H1 (cell line): Measurements from ENCODE around the gene ACACA. TPM values are rescaled to one million over a fixed set of nuclear protein-coding genes. Genes with fewer than 3 reads are reported as not detected.

Experiments
- GTF2F1 ChIP-seq: IDR thresholded peaks from 2 replicates; pipeline ENCODE4 v1.6.1; 2012; ENCODE audit warnings: low read depth, low read length, improper control_type of control experiment, borderline replicate concordance
- HDAC6 ChIP-seq: IDR thresholded peaks from one replicate; pipeline ENCODE4 v1.7.1; 2012; ENCODE audit warnings: low read depth, mild to moderate bottlenecking, inconsistent platforms, low read length, moderate library complexity
- KDM1A ChIP-seq: fragments of 200-600, 300-600 bp; sonication (generic); IDR thresholded peaks from 2 replicates; pipeline ENCODE4 v1.7.1; 2016; ENCODE audit warnings: mild to moderate bottlenecking, low read length, borderline replicate concordance
- KDM5A ChIP-seq: fragments of 200-600 bp; IDR thresholded peaks from 2 replicates; pipeline ENCODE4 v1.7.1; 2012; ENCODE audit warnings: mild to moderate bottlenecking, low read length, inconsistent platforms, mixed read lengths
- PHF8 ChIP-seq: fragments of 200-600 bp; sonication (generic); conservative IDR thresholded peaks from 2 replicates; pipeline ENCODE4 v1.7.1; 2012; ENCODE audit warnings: low read depth, mild to moderate bottlenecking, inconsistent platforms, low read length, moderate library complexity
- polyA plus RNA-seq, 7 experiments: library from polyadenylated mRNA; depleted of rRNA in 3 of 7; stranded (reverse) in 5 of 7; unstranded in 2 of 7; fragments of >200 nt in 5 of 7; fragments of 200-250 nt in 2 of 7; gene quantifications; 1 replicate in 5 of 7; 2 replicates in 1 of 7; 4 replicates in 1 of 7; pipeline versions ENCODE4 v1.2.1 to v1.2.3, GENCODE V29; 2011 to 2013; ENCODE audit warnings: missing spikeins in 2 of 7, mixed read lengths in 2 of 7
- total RNA-seq: library from RNA; stranded (reverse); fragmentation: NEBNext Ultra II Directional; extraction: Animal tissue kit (Norgen Biotek cat#: 25700); gene quantifications from 2 replicates; pipeline ENCODE4 v1.2.1, GENCODE V29; 2021

Gene ACACA
- total and polyA plus RNA-seq, 2 of the 8 experiments (the other 6 are each of a cell fraction or from before 2014, with no cell fraction given): 74.0 to 160 TPM

GRCh38 chr17:37429039-37429438, 22.4 kb upstream of the ACACA start (continued):
- TF ChIP-seq KDM1A (no peak), KDM5A (no peak), HDAC6 (no peak), PHF8 (no peak), GTF2F1 (no peak)
